Measurements from ENCODE around the gene ZNF292.

ZNF292 gene

DNA sequence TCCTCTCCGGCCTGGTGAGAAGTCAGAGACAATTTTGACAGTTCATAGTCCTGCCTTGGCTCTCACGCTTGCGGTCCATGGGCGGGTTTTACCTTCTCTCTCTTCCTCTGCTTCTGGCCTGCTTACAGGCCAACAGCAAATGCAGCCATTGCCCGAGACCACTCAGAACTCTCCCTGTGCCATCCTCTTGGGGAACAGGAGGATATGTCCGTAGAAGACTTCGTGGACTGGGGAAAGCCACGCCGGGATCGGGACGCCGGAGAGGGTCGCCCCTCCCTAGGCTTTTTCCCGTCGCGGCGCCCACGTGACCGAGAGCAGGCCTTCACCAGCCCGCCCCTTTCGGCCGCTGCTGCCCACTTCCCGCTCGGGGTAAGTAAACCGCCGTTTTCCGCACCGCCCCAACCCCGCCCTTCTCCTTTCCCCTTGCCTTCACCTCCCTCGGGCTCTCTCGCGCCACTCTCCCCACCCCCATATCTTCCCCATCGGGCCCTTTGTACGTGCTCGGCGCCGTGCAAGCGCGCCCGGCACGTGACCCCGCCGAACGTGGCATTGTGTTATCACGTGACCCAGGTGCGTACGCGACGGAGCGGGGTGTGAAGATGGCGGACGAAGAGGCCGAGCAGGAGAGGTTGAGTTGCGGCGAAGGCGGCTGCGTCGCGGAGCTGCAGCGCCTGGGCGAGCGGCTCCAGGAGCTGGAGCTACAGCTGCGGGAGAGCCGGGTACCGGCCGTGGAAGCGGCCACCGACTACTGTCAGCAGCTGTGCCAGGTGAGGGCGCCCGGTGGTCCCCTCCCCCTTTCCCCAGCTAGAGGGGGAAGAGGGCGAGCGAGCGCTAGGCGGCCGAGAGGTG, at the start of gene ZNF292:
ZNF292 (plus strand) TSS at position 573 of the 849 bp plus-strand sequence; CDS start at position 600, 27 bp downstream.
- in situ Hi-C loops (cut with HindIII; ENCODE audit: low pct_ligation_motif_present, low sequenced_read_pairs), result no loop called here
- peak within 1 kb of the TSS; percentile 83 for H3K27ac ChIP-seq
- TF ChIP-seq CTCF (IDR thresholded peaks at IDR 0.05; ENCODE audit: low read depth, low read length, missing control alignments), result no peak

GRCh38 chr6:87105823-87106222, 49.5 kb upstream of the ZNF292 start:
- DNase-seq, result no peak
- Histone ChIP-seq H3K4me3 (ENCODE audit: low read depth, low read length) (no peak overlapping the region), H3K36me3 (replicated peaks) (no peaks in the 10 kb centered on the region), H3K27me3 (replicated peaks) (no peaks in the 10 kb centered on the region), H3K27ac (no peak overlapping the region)
- TF ChIP-seq CTCF (IDR thresholded peaks at IDR 0.05; ENCODE audit: low read depth, low read length, missing control alignments), result no peak
- in situ Hi-C loops (cut with HindIII; ENCODE audit: low pct_ligation_motif_present, low sequenced_read_pairs), result no loop called here

More for the DNA sequence above, at the start of gene ZNF292:
- peak; percentile 93 for DNase-seq
- Histone ChIP-seq H3K27me3 (replicated peaks) (no peaks in the 10 kb centered on the region), H3K4me3 (ENCODE audit: low read depth, low read length) (peak within 1 kb of the TSS; percentile 94), H3K36me3 (replicated peaks) (no peaks in the 10 kb centered on the region)

- in situ Hi-C loops (cut with HindIII; ENCODE audit: low pct_ligation_motif_present, low sequenced_read_pairs), result no loop called here
- DNase-seq, result no peak
- H3K27ac ChIP-seq, result no peak overlapping the region
- TF ChIP-seq CTCF (IDR thresholded peaks at IDR 0.05; ENCODE audit: low read depth, low read length, missing control alignments), result no peak
- H3K27me3 ChIP-seq (replicated peaks), result no peaks in the 10 kb centered on the region
- H3K4me3 ChIP-seq (ENCODE audit: low read depth, low read length), result no peak overlapping the region
- no peaks in the 10 kb centered on the region for H3K36me3 ChIP-seq (replicated peaks)
Measured at GRCh38 chr6:87110636-87111035, 44.7 kb upstream of the ZNF292 start.

DNA sequence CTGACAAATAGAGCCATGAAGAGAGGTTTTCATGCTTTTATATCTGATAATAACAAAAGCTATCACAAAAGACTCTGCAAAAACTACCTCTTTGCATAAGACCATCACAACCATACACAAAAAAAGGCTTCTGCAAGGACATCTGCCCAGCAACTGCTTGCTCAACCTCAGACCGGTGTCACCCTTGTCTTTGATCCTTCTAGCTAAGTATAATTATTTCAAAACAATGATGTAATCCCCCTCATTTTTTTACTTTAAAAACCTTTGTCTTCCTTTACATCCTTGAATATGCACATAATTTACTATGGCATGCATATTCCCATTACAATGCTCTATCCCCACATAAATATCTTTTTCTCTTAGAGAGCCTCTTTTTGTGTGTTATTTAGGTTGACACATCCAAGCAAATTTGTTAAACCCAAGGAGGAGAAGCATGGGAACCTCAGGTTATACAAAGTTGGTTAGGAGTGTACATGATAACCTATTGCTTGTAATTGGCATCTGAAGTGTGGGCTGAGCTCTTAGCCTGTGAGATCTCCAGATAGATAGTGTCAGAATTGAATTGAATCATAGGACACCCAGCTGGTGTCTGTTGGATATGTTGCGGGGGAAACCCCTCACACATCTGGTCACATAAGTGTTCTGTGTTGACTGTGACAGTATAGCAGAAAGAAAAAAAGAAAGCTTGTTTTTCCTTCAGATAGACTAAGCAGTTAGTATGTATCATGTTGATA, 39.8 kb upstream of the ZNF292 start:
- Histone ChIP-seq H3K4me3 (ENCODE audit: low read depth, low read length) (no peak overlapping the region), H3K36me3 (replicated peaks) (no peaks in the 10 kb centered on the region), H3K27ac (no peak overlapping the region), H3K27me3 (replicated peaks) (no peaks in the 10 kb centered on the region)
- in situ Hi-C loops (cut with HindIII; ENCODE audit: low pct_ligation_motif_present, low sequenced_read_pairs), result no loop called here
- TF ChIP-seq CTCF (IDR thresholded peaks at IDR 0.05; ENCODE audit: low read depth, low read length, missing control alignments), result no peak
- DNase-seq, result no peak

DNA sequence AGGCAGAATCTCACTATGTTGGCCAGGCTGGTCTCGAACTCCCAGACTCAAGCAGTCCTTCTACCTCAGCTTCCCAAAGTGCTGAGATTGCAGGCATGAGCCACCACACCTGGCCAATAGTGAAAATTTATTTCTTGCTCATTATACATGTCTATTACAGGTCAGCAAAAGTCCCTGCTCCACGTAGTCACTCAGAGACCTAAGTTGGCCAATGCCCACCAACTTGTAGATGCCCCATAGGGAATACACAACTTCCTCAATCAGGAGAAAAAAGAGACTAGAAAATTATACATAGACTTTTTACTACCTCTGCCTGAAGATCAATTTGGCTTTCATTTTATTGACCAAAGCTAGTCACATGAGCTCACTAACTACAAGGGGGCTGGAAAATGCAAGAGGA, 38.4 kb upstream of the ZNF292 start:
- in situ Hi-C loops (cut with HindIII; ENCODE audit: low pct_ligation_motif_present, low sequenced_read_pairs), result no loop called here
- TF ChIP-seq CTCF (IDR thresholded peaks at IDR 0.05; ENCODE audit: low read depth, low read length, missing control alignments), result no peak

More for the DNA sequence above, 38.4 kb upstream of the ZNF292 start:
- DNase-seq, result no peak
- no peak overlapping the region for H3K27ac ChIP-seq
- no peaks in the 10 kb centered on the region for H3K27me3 ChIP-seq (replicated peaks)
- no peak overlapping the region for H3K4me3 ChIP-seq (ENCODE audit: low read depth, low read length)
- no peaks in the 10 kb centered on the region for H3K36me3 ChIP-seq (replicated peaks)
